GM19452 (cell line): ENCODE measurements around the gene TTC13.

ENCODE experiments used
- ATAC-seq: cut with Tn5 transposase; IDR thresholded peaks from one replicate; pipeline ENCODE4 v1.9.1; 2021; ENCODE audit not compliant: unreplicated experiment

TTC13 gene

DNA sequence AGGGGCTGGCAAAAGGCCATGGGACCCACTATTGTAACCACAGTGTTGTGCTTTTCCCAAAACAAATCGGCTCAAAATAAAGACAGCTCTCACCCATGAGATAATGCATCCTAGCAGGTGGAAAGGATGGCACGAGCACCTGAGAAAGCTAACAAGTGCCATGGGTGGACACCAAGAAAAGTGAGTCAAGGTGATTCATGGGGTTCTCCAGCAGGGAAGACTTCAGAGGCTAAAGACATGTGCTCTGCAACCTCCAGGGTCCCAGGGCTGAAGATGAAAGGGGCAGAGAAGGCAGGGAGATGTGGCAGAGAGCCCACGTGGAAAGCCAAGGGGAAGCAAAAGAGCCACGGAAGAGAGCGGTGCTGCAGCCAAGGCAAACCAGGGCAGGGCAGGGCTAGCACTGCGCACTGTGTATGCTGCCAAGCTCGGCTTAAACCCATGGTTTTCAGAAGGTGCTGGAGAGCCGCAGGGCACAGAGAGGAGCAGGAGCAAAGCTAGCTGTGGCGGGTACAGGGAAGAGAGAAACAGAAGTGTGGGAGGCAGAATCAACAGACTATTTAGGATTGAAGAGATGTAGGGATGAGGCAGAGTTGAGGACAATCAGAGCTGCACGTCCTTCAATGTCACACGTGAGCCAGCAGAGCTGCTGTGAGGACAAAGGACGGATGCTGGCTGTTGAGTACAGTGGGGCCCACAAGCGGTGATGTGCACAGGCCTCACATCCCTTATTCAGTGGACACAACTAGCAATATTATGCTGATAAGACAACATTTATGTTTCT, 68.5 kb downstream of the TTC13 start:
- ATAC-seq: no peak

- ATAC-seq: no peak
Measured at GRCh38 chr1:230907472-230908205, 71.0 kb downstream of the TTC13 start.

DNA sequence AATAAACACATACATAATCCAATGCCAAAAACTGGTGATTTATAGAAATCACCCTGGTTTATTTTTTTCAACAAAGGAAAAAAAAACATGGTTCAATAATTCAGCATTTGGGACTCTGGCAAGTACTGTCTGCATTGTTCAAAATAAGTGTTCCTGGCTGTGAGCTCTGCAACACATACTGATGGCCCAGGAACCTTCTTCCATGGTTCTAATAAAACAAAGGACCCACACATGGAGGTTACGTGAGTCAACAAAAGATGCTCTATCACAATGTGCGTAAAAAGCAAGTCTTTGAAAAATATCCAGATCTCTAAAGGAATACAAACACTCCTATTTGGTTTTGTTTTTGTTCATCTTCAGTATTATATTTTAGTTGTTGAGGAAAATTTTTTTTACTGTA, 72.4 kb downstream of the TTC13 start:
- no peak for ATAC-seq

DNA sequence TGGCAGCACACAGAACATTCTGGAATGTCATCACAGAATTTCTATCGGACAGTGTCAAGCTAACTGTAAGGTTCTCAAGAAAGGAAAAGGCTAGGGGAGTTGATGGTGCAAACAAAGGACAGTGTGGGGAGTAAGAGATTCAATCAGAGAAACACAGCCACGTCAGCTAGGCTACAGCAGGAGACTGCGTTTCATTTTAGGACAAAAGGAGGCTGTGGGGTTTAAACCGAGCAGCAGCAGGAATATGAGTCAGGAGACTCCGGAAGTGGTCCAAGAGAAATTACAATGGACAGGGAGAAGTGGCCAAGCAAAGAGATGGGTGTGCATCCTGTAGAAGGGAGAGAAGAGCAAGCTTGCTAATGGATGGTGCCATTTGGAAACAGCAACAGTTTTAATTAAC, 72.9 kb downstream of the TTC13 start:
- ATAC-seq: no peak

DNA sequence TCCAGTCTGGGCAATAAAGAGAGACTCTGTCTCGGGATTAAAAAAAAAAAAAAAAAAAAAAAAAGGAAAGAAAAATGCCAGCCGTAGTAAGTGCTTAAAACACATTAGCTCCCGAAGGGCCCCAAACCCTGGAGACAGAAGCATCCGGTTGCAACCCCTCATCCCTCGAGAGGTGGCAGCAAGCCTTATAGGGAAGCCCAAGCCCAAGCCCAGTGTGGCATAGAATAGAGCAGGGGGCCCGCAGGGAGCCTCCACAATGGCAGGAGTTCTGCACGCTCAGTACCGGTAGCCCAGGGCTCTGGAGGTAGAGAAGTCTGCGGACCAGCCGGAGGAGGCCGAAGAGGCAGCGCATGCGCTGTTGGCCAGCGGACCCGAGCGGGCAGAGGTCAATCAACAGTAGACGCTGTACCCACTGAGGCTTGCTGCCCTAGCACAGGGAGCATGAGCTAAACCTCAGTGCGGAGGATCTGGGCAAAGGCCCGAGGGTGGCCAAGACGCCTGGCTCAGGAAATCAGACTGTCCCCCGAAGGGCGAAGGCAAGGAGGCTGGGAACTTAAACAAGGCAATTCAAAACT, 76.2 kb downstream of the TTC13 start:
- no peak for ATAC-seq

DNA sequence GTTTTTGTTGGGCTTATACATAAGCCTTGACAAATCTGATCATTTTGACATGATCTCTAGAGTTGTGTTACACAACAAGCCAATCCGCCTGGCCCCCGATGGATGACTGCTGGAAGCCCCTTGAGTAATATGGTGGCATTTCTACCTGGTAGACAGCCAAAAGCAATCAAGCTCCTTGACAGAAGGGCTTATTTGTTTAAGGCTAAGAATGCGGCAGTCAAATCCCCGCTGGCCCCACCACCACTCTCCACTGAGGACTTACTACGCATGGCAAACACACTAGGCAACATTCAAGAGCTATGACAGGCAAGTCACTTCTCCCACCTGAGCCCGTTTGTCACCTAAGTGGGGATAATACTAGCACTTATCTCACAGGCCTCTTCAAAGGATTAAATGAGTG, 77.0 kb downstream of the TTC13 start:
- ATAC-seq: no peak

DNA sequence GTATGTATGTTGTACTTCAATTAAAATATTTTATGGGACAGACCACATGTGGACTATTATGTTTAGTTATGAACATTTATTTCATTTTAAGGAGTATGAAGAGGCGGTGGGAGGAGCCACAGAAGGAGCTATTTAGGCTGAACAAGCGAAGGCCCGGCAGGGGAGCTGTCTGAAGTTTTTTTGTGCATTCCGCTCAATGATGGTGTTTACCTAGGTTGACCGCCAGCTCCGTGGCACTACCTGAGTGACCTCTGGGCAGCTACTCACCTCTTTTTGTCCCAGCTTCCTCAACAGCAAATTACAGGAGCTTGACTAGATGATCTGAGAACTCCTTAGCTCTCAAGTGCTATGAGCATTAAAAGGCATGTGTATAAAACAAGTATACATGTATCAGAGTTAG, 77.7 kb downstream of the TTC13 start:
- ATAC-seq: no peak

- no peak for ATAC-seq
Measured at GRCh38 chr1:230899841-230900251, 78.8 kb downstream of the TTC13 start.

DNA sequence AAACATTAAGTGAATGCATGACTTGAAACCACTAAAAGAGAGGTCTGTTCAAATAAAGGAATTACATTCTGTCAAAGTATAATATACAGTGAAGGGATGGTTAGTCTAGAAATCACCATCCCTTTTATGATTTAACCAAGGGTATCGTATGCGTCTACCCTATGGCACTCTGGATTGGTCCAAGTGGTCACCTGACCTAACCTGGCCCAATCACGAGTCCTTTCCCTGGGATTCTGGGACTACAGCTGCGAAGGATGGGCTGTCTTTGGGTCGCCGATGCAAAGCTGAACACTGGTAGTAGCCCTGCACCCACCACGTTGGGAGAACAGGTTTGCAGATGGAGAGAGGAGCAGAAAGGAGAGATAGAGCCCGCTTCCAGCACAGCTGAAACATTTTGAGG, 79.9 kb downstream of the TTC13 start:
- ATAC-seq: no peak

DNA sequence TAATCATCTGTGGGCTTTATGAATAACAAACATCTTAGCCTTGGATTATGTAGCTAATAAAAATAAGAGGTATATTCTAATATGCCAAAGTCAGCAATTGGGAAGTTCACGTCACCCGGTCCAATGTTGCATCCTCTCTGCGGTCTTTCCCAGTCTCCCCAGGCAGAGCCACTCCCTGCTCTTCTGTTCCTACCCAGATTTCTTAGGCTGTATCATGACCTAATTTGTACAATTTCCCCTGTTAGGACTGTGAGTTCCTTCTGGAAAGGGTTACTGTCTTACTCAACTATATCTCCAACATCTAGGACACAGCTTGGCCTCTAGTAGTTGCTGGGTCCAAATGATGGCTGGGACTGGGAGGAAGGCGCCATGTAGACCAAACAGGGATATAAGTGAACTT, 80.5 kb downstream of the TTC13 start:
- no peak for ATAC-seq

- ATAC-seq: no peak
Measured at GRCh38 chr1:230896779-230897178, 81.9 kb downstream of the TTC13 start.

DNA sequence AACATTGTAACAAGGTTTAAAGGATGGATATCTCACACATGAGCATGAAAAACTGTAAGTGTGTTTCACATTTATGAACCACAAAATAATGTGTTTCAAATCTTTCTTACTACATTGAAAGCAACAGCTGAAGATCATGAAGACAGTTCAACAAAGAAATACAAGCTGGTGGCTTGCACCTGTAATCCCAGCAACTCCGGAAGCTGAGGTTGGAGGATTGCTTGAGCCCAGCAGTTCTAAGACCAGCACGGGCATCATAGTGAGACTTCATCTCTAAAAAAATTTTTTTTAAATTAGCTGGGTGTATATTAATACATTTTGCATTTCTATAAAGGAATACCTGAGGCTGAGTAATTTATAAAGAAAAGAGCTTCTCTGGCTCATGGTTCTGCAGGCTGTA, 83.2 kb downstream of the TTC13 start:
- no peak for ATAC-seq

DNA sequence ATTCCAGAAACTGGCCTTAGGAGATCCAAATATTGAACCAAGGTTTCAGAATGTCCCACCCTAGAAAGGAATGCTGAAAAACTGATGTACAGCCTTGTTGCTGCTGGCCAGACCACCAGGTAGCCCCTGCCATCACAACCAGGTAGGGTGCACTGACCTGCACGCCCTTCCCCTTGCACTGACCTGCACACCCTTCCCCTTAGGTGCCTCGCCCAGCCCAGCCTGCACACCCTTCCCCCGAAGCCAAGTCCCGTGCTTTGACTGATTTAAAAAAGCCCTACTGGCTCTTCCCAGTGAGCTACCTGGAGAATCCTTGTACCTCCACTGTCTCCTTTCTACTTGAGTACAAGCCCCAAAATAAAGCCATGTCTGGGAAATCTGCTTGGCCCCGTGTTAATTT, 84.0 kb downstream of the TTC13 start:
- no peak for ATAC-seq

DNA sequence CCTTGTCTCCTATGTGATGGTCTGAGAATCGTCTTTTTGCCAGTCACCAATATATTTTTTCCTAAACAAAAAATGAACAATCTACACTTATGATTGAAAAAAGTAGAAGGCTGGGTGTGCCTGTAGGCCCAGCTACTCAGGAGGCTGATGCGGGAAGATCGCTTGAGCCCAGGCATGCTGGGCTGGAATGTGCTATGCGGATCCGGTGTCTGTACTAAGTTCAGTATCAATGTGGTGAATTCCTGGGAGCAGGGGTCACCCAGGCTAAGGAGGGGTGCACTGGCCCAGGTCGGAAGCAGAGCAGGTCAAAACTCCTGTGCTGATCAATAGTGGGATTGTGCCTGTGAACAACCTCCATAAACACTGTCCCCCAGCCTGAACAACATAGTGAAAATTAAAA, 84.6 kb downstream of the TTC13 start:
- ATAC-seq: no peak

GRCh38 chr1:230892018-230892491, 86.6 kb downstream of the TTC13 start:
- no peak for ATAC-seq

DNA sequence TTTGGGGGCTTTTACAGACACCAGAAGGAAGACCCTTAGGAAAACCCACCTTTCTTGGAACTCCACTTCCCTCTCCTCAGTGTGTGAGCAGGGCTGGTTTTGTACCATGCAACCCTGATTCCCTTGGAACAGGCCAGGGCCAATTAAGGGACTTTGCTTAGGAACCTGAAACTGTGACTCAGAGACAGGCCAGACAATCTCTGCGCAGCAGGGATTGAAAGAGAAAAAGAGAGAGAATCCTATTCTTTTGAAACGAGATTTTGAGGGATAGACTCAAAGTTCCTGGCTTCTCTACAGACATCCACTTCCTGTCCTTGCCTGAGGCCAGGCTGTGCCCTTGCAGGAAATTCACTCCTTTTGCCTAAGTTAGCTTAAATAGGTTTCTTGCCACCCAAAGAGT, 87.2 kb downstream of the TTC13 start:
- no peak for ATAC-seq

- no peak for ATAC-seq
Measured at GRCh38 chr1:230884646-230885045, 94.0 kb downstream of the TTC13 start.

DNA sequence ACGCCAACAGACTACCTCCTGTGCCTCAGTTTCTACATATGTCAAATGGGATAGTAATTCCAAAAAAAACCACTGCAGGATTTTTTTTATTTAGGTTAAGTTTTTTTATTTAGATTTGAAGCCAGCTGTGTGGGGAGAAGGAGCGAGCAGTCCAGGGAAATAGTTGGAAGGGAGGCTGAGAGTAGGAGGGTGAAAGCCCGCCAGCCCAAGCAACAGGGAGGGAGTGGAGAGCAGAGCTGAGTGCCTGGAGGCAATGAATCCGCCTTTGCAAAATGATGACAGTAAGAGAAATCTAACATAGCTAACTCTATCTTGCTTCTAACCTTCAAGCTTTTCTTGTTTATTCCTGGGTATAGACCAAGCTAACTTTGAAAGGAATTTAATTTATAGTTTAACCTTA, 94.7 kb downstream of the TTC13 start:
- ATAC-seq: no peak

DNA sequence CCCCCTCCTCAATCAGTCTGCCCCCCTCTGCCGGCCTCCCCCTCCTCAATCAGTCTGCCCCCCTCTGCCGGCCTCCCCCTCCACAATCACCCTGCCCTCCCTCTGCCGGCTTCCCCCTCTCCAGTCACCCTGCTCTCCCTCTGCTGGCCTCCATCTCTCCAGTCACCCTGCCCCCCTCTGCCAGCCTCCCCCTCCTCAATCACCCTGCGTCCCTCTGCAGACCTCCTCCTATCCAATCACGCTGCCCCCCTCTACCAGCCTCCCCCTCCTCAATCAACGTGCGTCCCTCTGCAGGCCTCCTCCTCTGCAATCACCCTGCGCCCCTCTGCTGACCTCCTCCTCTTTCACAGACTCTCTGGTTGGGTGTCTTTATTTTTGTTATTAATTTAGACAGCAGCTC, 98.9 kb downstream of the TTC13 start:
- ATAC-seq: no peak

- ATAC-seq: no peak
Measured at GRCh38 chr1:230878591-230878990, 100.1 kb downstream of the TTC13 start.

DNA sequence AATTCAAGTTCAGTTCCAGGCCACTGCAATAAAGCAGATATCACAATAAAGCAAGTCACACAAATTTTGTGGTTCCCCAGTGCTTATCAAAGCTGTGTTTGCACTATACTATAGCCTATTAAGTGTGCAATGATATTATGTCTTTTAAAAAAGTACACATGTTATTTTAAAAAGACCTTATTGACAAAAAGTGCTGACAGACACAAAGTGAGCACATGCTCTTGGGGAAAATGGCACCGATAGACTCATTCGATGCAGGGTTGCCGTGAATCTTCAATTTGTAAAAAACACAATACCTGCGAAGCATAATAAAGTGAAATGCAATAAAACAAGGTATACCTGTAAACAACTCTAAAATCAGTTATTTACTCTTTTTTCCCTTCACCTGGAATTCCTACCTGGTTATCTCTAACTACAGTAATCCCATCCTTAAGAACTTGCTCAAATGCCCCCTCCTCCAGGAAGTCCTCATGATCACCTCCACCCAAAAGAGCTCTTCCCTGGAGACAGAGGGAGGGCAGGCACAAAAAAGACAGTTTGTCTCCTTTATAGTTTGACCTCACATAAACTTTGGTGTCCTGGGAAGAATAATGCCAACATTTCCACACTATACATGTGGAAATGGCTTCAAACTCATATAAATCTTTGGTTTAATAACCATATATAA, 100.6 kb downstream of the TTC13 start:
- ATAC-seq: no peak
